Embryonic facial prominence (tissue), 1 donor: ENCODE data around the gene LACTB.
"Not testable (repeated sequence)": the region's sequence is repeated elsewhere in the genome, so short reads cannot be mapped to it uniquely, and the experiment has no call there.

Experiments used
- DNase-seq: peaks from one replicate; pipeline ENCODE4 v3.0.0-alpha.2; 2016; ENCODE audit errors: extremely low spot score

The LACTB gene

GRCh38 chr15:63090472-63090871, 31.2 kb upstream of the LACTB start:
- DNase-seq: no peak

- no peak for DNase-seq
These were observed 30.8 kb upstream of the LACTB start for GRCh38 chr15:63090887-63091286.

GRCh38 chr15:63091679-63092446, 29.8 kb upstream of the LACTB start:
- DNase-seq: no peak

GRCh38 chr15:63093486-63094205, 28.0 kb upstream of the LACTB start:
- peak; percentile 47 for DNase-seq

- no peak for DNase-seq
These were observed 27.1 kb upstream of the LACTB start for GRCh38 chr15:63094495-63094931.

GRCh38 chr15:63096178-63096577, 25.5 kb upstream of the LACTB start:
- no peak for DNase-seq

- DNase-seq: not testable (repeated sequence)
These were observed 22.8 kb upstream of the LACTB start for GRCh38 chr15:63098901-63099300.

GRCh38 chr15:63099581-63099980, 22.1 kb upstream of the LACTB start:
- DNase-seq: not testable (repeated sequence)

GRCh38 chr15:63103416-63103815, 18.2 kb upstream of the LACTB start:
- no peak for DNase-seq

GRCh38 chr15:63104727-63105126, 16.9 kb upstream of the LACTB start:
- no peak for DNase-seq

- DNase-seq: not testable (repeated sequence)
These were observed 16.3 kb upstream of the LACTB start for GRCh38 chr15:63105354-63105753.

GRCh38 chr15:63107895-63108546, 13.6 kb upstream of the LACTB start:
- no peak for DNase-seq

- DNase-seq: no peak
These were observed 12.2 kb upstream of the LACTB start for GRCh38 chr15:63109498-63109897.

- no peak for DNase-seq
These were observed 11.7 kb upstream of the LACTB start for GRCh38 chr15:63109920-63110319.

- DNase-seq: no peak
These were observed 11.1 kb upstream of the LACTB start for GRCh38 chr15:63110428-63111026.

GRCh38 chr15:63111481-63111880, 10.2 kb upstream of the LACTB start:
- no peak for DNase-seq

- no peak for DNase-seq
These were observed 8.8 kb upstream of the LACTB start for GRCh38 chr15:63112871-63113270.

GRCh38 chr15:63114465-63114864, 7.2 kb upstream of the LACTB start:
- no peak for DNase-seq

GRCh38 chr15:63118854-63119253, 2.8 kb upstream of the LACTB start:
- DNase-seq: no peak

- DNase-seq: no peak
These were observed 578 bp downstream of the LACTB start for GRCh38 chr15:63122002-63122875.

- DNase-seq: no peak
These were observed 2.8 kb downstream of the LACTB start for GRCh38 chr15:63124506-63124905.
